HEK293T (cell line): Measurements from ENCODE around the gene ARHGEF10L.

Experiments
- CTCF ChIA-PET: fragments of 350-600 bp; formaldehyde crosslinking; extraction: SDS; loops from one replicate; lab custom pipeline; 2021; ENCODE audit warnings: antibody characterized with exemption, inconsistent platforms; lab: Yijun Ruan, JAX
- POLR2A ChIA-PET: fragments of 350-600 bp; formaldehyde crosslinking; extraction: SDS; loops from one replicate; lab custom pipeline; 2020; ENCODE audit warnings: antibody characterized with exemption, inconsistent platforms; lab: Yijun Ruan, JAX
- DNase-seq: peaks from one replicate; pipeline ENCODE4 v3.0.0; 2012; ENCODE audit warnings: mixed read lengths; ENCODE audit errors: extremely low spot score
- ARNT ChIP-seq: fragments of 450-650 bp; IDR thresholded peaks from 2 replicates; pipeline ENCODE4 v1.6.1; 2017; ENCODE audit warnings: mild to moderate bottlenecking
- BHLHE40 ChIP-seq: fragments of 450-650 bp; IDR thresholded peaks from 2 replicates; pipeline ENCODE4 v1.6.1; 2016; ENCODE audit warnings: mild to moderate bottlenecking, moderate library complexity, borderline replicate concordance
- CTBP1 ChIP-seq: fragments of 450-650 bp; IDR thresholded peaks from 2 replicates; pipeline ENCODE4 v1.6.1; 2016; ENCODE audit warnings: borderline replicate concordance
- ELF4 ChIP-seq: fragments of 450-650 bp; IDR thresholded peaks from 2 replicates; pipeline ENCODE4 v1.6.1; 2017; ENCODE audit warnings: antibody characterized with exemption
- FOXA1 ChIP-seq: fragments of 450-650 bp; IDR thresholded peaks from 2 replicates; pipeline ENCODE4 v1.6.1; 2016; ENCODE audit warnings: mild to moderate bottlenecking
- FOXK2 ChIP-seq: fragments of 450-650 bp; IDR thresholded peaks from 2 replicates; pipeline ENCODE4 v1.6.1; 2016; ENCODE audit warnings: mild to moderate bottlenecking
- FOXM1 ChIP-seq: fragments of 450-650 bp; IDR thresholded peaks from 2 replicates; pipeline ENCODE4 v1.6.1; 2017; ENCODE audit warnings: mild to moderate bottlenecking, borderline replicate concordance
- HDGF ChIP-seq: fragments of 450-650 bp; IDR thresholded peaks from 2 replicates; pipeline ENCODE4 v1.6.1; 2017; ENCODE audit warnings: antibody characterized with exemption, borderline replicate concordance
- L3MBTL2 ChIP-seq: fragments of 450-650 bp; conservative IDR thresholded peaks from 2 replicates; pipeline ENCODE4 v1.6.1; 2016; ENCODE audit warnings: mild to moderate bottlenecking
- LEF1 ChIP-seq: fragments of 450-650 bp; IDR thresholded peaks from 2 replicates; pipeline ENCODE4 v1.6.1; 2017; ENCODE audit warnings: mild to moderate bottlenecking, borderline replicate concordance
- NFRKB ChIP-seq: fragments of 450-650 bp; IDR thresholded peaks from 2 replicates; pipeline ENCODE4 v1.6.1; 2016; ENCODE audit warnings: mild to moderate bottlenecking, moderate library complexity
- SP1 ChIP-seq: fragments of 450-650 bp; IDR thresholded peaks from 2 replicates; pipeline ENCODE4 v1.6.1; 2017
- SUZ12 ChIP-seq: fragments of 450-650 bp; IDR thresholded peaks from 2 replicates; pipeline ENCODE4 v1.6.1; 2016; ENCODE audit warnings: mild to moderate bottlenecking
- TARDBP ChIP-seq: fragments of 450-650 bp; IDR thresholded peaks from 2 replicates; pipeline ENCODE4 v1.6.1; 2016
- ZNF384 ChIP-seq: fragments of 450-650 bp; IDR thresholded peaks from 2 replicates; pipeline ENCODE4 v1.6.1; 2016
- TF ChIP-seq, protein P1 (sequence below): fragments of 450-650 bp; IDR thresholded peaks from 2 replicates; pipeline ENCODE4 v1.6.1; 2016

ARHGEF10L gene

DNA sequence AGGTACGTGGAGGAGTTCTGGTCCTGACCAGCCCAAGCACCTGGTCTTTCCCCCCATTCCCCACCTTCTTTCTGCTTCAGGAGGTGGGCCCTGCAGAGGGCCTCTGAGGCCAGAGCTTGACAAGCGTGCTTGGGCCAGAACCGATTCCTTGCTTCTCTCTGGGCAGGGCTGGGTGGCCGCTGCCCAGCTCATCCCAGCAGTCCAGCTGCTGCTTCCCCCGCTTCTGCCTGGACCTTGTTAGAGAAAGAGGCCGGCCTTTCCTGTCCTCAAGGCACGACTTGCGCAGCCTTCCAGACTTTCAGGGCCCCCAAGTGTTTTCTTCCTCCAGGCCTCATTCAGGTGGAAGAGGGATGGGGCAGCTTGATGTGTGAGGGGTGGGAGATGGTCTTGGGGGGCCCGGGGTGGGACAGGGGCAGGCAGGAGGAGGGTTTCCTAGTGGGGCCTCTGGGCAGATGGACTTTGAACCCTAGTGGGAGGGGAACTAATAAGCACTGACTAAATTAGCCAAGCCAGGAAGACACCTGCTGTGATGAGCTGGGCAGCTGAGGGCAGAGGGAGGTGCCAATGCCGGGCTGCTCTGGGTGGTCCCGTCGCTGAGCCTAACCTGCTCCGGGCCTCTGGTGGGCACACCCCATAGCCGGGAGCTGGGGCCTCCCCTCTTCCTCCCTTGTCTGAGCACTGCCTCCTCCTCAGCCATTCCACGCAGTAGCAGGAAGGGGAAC is 36.5 kb downstream of the ARHGEF10L start:
- ChIA-PET POLR2A (no interaction called here), CTCF (interaction anchor here (0.7 to 1.7 kb wide), 2 partner anchors 31 to 32 kb away, joined by 4 to 11 read pairs; no protein-coding TSS in a partner anchor)
- no peak for DNase-seq
- TF ChIP-seq HDGF, result no peak
- TF ChIP-seq, protein P1, sequence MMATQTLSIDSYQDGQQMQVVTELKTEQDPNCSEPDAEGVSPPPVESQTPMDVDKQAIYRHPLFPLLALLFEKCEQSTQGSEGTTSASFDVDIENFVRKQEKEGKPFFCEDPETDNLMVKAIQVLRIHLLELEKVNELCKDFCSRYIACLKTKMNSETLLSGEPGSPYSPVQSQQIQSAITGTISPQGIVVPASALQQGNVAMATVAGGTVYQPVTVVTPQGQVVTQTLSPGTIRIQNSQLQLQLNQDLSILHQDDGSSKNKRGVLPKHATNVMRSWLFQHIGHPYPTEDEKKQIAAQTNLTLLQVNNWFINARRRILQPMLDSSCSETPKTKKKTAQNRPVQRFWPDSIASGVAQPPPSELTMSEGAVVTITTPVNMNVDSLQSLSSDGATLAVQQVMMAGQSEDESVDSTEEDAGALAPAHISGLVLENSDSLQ, result no peak
- TF ChIP-seq FOXK2, result no peak
- no peak for TF ChIP-seq TARDBP
- no peak for TF ChIP-seq FOXM1
- TF ChIP-seq SUZ12, result no peak
- no peak for TF ChIP-seq LEF1
- no peak for TF ChIP-seq ARNT
- no peak for TF ChIP-seq ELF4
- TF ChIP-seq L3MBTL2, result no peak
- no peak for TF ChIP-seq ZNF384
- TF ChIP-seq FOXA1, result no peak
- TF ChIP-seq NFRKB, result no peak
- TF ChIP-seq BHLHE40, result no peak
- no peak for TF ChIP-seq CTBP1
- no peak for TF ChIP-seq SP1

GRCh38 chr1:17576519-17576853 is 37.0 kb downstream of the ARHGEF10L start:
- no peak for DNase-seq
- POLR2A ChIA-PET, result no interaction called here

GRCh38 chr1:17577907-17578297 is 38.4 kb downstream of the ARHGEF10L start:
- ChIA-PET CTCF (no interaction called here), POLR2A (no interaction called here)
- no peak for TF ChIP-seq FOXK2
- TF ChIP-seq, protein P1, result no peak
- no peak for TF ChIP-seq CTBP1
- TF ChIP-seq FOXA1, result no peak
- no peak for TF ChIP-seq SP1
- TF ChIP-seq LEF1, result no peak
- TF ChIP-seq HDGF, result no peak
- TF ChIP-seq SUZ12, result no peak
- TF ChIP-seq TARDBP, result no peak
- TF ChIP-seq ELF4, result no peak
- TF ChIP-seq L3MBTL2, result no peak
- no peak for TF ChIP-seq NFRKB
- TF ChIP-seq BHLHE40, result no peak
- no peak for TF ChIP-seq FOXM1
- no peak for TF ChIP-seq ZNF384
- TF ChIP-seq ARNT, result no peak
- DNase-seq, result no peak

More at GRCh38 chr1:17576519-17576853, 37.0 kb downstream of the ARHGEF10L start:
- no peak for TF ChIP-seq FOXK2
- CTCF ChIA-PET, result interaction anchor here (0.7 kb wide), 1 partner anchor 31 kb away, joined by 4 read pairs; no protein-coding TSS in a partner anchor

GRCh38 chr1:17579951-17580939 is 40.7 kb downstream of the ARHGEF10L start:
- CTCF ChIA-PET, result interaction anchor here (0.6 kb wide), 1 partner anchor 15 kb away, joined by 3 read pairs; no protein-coding TSS in a partner anchor
- POLR2A ChIA-PET, result no interaction called here
- DNase-seq, result no peak
- no peak for TF ChIP-seq FOXM1
- TF ChIP-seq LEF1, result no peak
- no peak for TF ChIP-seq ELF4
- TF ChIP-seq ZNF384, result no peak
- no peak for TF ChIP-seq HDGF

DNA sequence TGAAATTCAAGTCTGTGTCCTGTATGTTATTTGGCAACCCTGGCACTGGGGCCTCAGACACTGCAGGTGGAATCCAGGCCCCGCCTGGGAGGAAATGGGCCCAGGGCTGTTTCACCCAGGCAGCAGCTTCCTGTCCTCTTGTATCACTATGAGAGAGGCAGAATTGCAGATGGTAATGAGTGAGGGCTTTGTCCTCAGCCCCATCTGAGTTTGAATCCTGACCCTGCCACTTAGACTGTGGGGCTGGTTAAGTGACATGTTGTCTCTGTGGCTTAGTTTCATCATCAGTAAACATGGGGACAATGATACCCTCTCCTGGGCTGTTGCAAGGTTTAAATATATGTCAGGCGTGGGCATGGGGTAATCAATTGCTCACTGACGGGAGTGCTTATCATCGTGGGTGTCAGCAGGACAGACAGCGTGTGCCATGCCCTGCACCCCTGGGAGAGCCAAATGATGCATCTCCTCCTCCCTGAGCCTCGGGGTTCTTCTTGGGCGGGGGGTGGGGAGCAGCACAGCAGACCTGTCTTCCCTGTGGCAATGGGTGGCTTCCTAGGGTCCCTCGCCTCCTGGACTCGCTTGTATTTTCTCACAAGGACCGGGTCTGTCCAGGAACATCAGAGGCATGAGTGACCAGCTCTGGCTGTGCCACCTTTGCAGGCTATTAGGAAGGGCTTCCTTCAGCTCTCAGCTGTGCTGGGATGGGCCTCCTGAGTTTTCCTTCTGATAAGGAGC is 42.1 kb downstream of the ARHGEF10L start:
- CTCF ChIA-PET, result interaction anchor here (0.5 to 1.1 kb wide), 3 partner anchors 34 to 80 kb away, joined by 3 to 4 read pairs (median 3); no protein-coding TSS in a partner anchor
- DNase-seq, result no peak

More for the DNA sequence above, 42.1 kb downstream of the ARHGEF10L start:
- no peak for TF ChIP-seq HDGF
- TF ChIP-seq SP1, result no peak
- TF ChIP-seq, protein P1, result no peak
- TF ChIP-seq SUZ12, result no peak
- no peak for TF ChIP-seq L3MBTL2
- no peak for TF ChIP-seq ARNT
- no peak for TF ChIP-seq CTBP1
- TF ChIP-seq FOXA1, result no peak
- no peak for TF ChIP-seq FOXK2
- POLR2A ChIA-PET, result no interaction called here
